ENCODE data around the gene OR2K2. TPM values are rescaled to one million over a fixed set of nuclear protein-coding genes. Genes with fewer than 3 reads are reported as not detected.
"Not testable (repeated sequence)": the region's sequence is repeated elsewhere in the genome, so short reads cannot be mapped to it uniquely, and the experiment has no call there.

Gene OR2K2
- total RNA-seq (2014; rRNA removed; shearing (Covaris generic); ENCODE audit: low replicate concordance), result not detected in 2 replicates

- no peak for DNase-seq (ENCODE audit: low read depth)
- in situ Hi-C loops (cut with HindIII; ENCODE audit: low pct_unique_long_range_greater_than_20kb, low sequenced_read_pairs), result no loop called here
Observed at GRCh38 chr9:111330124-111330523, at the start of gene OR2K2. TSS of gene OR2K2 (minus strand) at chr9:111330224. CDS start at chr9:111328433, 1,791 bp downstream.

- no peak for DNase-seq (ENCODE audit: low read depth)
- in situ Hi-C loops (cut with HindIII; ENCODE audit: low pct_unique_long_range_greater_than_20kb, low sequenced_read_pairs), result no loop called here
Observed at GRCh38 chr9:111375817-111376564, 46.0 kb upstream of the OR2K2 start.

- in situ Hi-C loops (cut with HindIII; ENCODE audit: low pct_unique_long_range_greater_than_20kb, low sequenced_read_pairs), result no loop called here
- DNase-seq (ENCODE audit: low read depth), result no peak
Observed at GRCh38 chr9:111375062-111375461, 45.0 kb upstream of the OR2K2 start.

- in situ Hi-C loops (cut with HindIII; ENCODE audit: low pct_unique_long_range_greater_than_20kb, low sequenced_read_pairs), result no loop called here
- no peak for DNase-seq (ENCODE audit: low read depth)
Observed at GRCh38 chr9:111372297-111372696, 42.3 kb upstream of the OR2K2 start.

GRCh38 chr9:111366978-111367377 lies 37.0 kb upstream of the OR2K2 start:
- no peak for DNase-seq (ENCODE audit: low read depth)
- in situ Hi-C loops (cut with HindIII; ENCODE audit: low pct_unique_long_range_greater_than_20kb, low sequenced_read_pairs), result no loop called here

GRCh38 chr9:111362526-111362925 lies 32.5 kb upstream of the OR2K2 start:
- in situ Hi-C loops (cut with HindIII; ENCODE audit: low pct_unique_long_range_greater_than_20kb, low sequenced_read_pairs), result no loop called here

GRCh38 chr9:111360881-111361280 lies 30.9 kb upstream of the OR2K2 start:
- in situ Hi-C loops (cut with HindIII; ENCODE audit: low pct_unique_long_range_greater_than_20kb, low sequenced_read_pairs), result no loop called here
- DNase-seq (ENCODE audit: low read depth), result no peak

More at GRCh38 chr9:111362526-111362925, 32.5 kb upstream of the OR2K2 start:
- DNase-seq (ENCODE audit: low read depth), result no peak

- DNase-seq (ENCODE audit: low read depth), result peak; percentile 78
- in situ Hi-C loops (cut with HindIII; ENCODE audit: low pct_unique_long_range_greater_than_20kb, low sequenced_read_pairs), result no loop called here
Observed at GRCh38 chr9:111356481-111357244, 26.6 kb upstream of the OR2K2 start.

- DNase-seq (ENCODE audit: low read depth), result no peak
- in situ Hi-C loops (cut with HindIII; ENCODE audit: low pct_unique_long_range_greater_than_20kb, low sequenced_read_pairs), result no loop called here
Observed at GRCh38 chr9:111352545-111352944, 22.5 kb upstream of the OR2K2 start.

- no peak for DNase-seq (ENCODE audit: low read depth)
- in situ Hi-C loops (cut with HindIII; ENCODE audit: low pct_unique_long_range_greater_than_20kb, low sequenced_read_pairs), result no loop called here
Observed at GRCh38 chr9:111350556-111350955, 20.5 kb upstream of the OR2K2 start.

- DNase-seq (ENCODE audit: low read depth), result no peak
- in situ Hi-C loops (cut with HindIII; ENCODE audit: low pct_unique_long_range_greater_than_20kb, low sequenced_read_pairs), result no loop called here
Observed at GRCh38 chr9:111349766-111350165, 19.7 kb upstream of the OR2K2 start.

- peak; percentile 79 for DNase-seq (ENCODE audit: low read depth)
- in situ Hi-C loops (cut with HindIII; ENCODE audit: low pct_unique_long_range_greater_than_20kb, low sequenced_read_pairs), result no loop called here
Observed at GRCh38 chr9:111348821-111349271, 18.8 kb upstream of the OR2K2 start.

GRCh38 chr9:111334318-111334863 lies 4.4 kb upstream of the OR2K2 start:
- in situ Hi-C loops (cut with HindIII; ENCODE audit: low pct_unique_long_range_greater_than_20kb, low sequenced_read_pairs); DNase-seq (ENCODE audit: low read depth): not testable (repeated sequence)

- no peak for DNase-seq (ENCODE audit: low read depth)
- in situ Hi-C loops (cut with HindIII; ENCODE audit: low pct_unique_long_range_greater_than_20kb, low sequenced_read_pairs), result no loop called here
Observed at GRCh38 chr9:111320631-111321030, 9.4 kb downstream of the OR2K2 start.

GRCh38 chr9:111316796-111317195 lies 13.2 kb downstream of the OR2K2 start:
- no peak for DNase-seq (ENCODE audit: low read depth)
- in situ Hi-C loops (cut with HindIII; ENCODE audit: low pct_unique_long_range_greater_than_20kb, low sequenced_read_pairs), result no loop called here

GRCh38 chr9:111305914-111306313 lies 24.1 kb downstream of the OR2K2 start:
- in situ Hi-C loops (cut with HindIII; ENCODE audit: low pct_unique_long_range_greater_than_20kb, low sequenced_read_pairs), result no loop called here
- no peak for DNase-seq (ENCODE audit: low read depth)

GRCh38 chr9:111304000-111304399 lies 26.0 kb downstream of the OR2K2 start:
- in situ Hi-C loops (cut with HindIII; ENCODE audit: low pct_unique_long_range_greater_than_20kb, low sequenced_read_pairs), result not testable (repeated sequence)

GRCh38 chr9:111301195-111301594 lies 28.8 kb downstream of the OR2K2 start:
- no peak for DNase-seq (ENCODE audit: low read depth)
- in situ Hi-C loops (cut with HindIII; ENCODE audit: low pct_unique_long_range_greater_than_20kb, low sequenced_read_pairs), result no loop called here

More at GRCh38 chr9:111304000-111304399, 26.0 kb downstream of the OR2K2 start:
- DNase-seq (ENCODE audit: low read depth), result not testable (repeated sequence)

- in situ Hi-C loops (cut with HindIII; ENCODE audit: low pct_unique_long_range_greater_than_20kb, low sequenced_read_pairs), result no loop called here
- no peak for DNase-seq (ENCODE audit: low read depth)
Observed at GRCh38 chr9:111300140-111300735, 29.8 kb downstream of the OR2K2 start.

All from Caki2 (cell line).